Fibroblast of skin of right biceps (primary cell): ENCODE data around the gene BPIFA2.
"Not testable (repeated sequence)": the region's sequence is repeated elsewhere in the genome, so short reads cannot be mapped to it uniquely, and the experiment has no call there.

Experiments used
- DNase-seq: peaks from one replicate; pipeline ENCODE4 v3.0.0-alpha.2; 2013

BPIFA2 gene, protein sequence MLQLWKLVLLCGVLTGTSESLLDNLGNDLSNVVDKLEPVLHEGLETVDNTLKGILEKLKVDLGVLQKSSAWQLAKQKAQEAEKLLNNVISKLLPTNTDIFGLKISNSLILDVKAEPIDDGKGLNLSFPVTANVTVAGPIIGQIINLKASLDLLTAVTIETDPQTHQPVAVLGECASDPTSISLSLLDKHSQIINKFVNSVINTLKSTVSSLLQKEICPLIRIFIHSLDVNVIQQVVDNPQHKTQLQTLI

GRCh38 chr20:33167859-33168258, at the start of gene BPIFA2:
TSS of gene BPIFA2 (plus strand) at chr20:33168159. CDS start at chr20:33169146, 987 bp downstream.
- no peak for DNase-seq

DNA sequence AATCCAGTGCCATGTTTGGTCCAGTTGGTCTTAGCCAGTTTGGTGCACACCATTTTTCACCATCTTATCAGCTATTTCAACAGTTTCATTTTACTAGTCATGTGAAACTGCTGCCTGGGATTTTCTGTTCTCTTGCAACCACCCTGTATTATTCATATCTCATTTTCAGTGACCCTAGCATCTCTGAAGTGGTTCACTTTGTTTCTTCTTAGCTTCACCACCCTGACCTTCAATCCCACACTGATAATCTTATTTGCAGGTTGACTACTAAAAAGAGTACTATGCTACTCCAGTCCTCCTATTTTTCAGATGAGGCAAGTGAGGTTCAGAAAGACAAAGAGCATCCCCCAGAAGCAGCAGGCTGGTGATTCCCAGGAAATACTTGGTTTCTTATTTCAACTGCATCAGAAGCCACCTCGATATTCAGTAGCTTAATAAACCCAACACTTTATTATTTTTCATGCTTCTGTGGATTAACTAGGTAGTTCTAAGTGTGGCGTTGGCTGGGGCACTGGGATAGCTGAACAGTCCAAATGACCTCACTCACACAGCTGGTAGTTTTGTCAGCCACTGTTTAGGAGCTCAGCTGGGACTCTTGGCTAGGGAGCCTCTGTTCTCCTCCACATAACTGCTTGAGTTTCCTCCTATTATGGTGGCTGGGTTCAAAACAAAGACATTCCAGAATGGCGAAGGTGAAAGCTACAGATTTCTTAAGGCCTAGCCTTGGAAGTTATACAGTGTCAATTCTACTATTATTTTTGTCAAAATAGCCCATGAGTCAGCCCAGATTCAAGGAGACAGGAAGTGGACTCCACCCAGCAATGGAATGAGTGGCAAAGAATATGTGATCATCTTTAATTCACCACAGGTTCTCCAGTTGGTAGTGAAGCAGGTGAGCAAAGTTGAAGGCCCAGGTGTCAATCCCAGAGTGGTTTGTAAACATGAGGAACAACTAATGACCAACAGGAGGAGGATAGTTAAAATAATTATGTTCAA, 47.9 kb upstream of the BPIFA2 start:
- no peak for DNase-seq

- no peak for DNase-seq
These were observed 47.0 kb upstream of the BPIFA2 start for GRCh38 chr20:33120934-33121333.

DNA sequence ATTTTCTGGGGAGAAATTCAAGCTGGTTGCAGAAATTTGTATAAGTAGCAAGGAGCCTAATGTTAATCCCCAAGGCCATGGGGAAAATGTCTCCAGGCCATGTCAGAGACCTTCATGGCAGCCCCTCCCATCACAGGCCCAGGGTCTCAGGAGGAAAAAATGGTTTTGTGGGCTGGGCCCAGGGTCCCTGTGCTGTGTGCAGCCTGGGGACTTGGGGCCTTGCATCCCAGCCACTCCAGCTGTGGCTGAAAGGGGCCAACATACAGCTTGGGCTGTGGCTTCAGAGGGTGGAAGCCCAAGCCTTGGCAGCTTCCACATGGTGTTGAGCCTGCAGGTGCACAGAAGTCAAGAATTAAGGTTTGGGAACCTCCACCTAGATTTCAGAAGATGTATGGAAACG, 45.7 kb upstream of the BPIFA2 start:
- DNase-seq: not testable (repeated sequence)

- DNase-seq: no peak
These were observed 43.7 kb upstream of the BPIFA2 start for GRCh38 chr20:33124261-33124660.

DNA sequence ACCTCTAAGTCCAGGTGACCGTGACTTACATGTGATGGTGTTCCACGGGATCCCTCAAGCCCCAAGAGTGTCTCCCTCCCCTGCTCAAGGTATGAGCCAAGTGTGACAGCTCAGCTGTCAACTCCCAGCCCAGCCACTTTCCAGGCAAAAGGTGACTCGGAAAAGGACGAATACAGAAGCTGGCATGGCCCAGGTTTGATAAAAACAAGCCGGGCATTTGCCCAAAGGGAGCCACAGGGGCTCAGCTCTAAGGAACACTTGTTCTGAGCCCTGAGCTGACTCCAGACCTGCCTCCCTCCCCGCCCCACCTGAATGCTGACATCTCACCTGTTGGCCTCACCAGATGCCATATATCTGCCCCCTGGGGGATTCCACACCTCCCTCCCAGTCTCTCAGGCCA, 43.0 kb upstream of the BPIFA2 start:
- DNase-seq: no peak

DNA sequence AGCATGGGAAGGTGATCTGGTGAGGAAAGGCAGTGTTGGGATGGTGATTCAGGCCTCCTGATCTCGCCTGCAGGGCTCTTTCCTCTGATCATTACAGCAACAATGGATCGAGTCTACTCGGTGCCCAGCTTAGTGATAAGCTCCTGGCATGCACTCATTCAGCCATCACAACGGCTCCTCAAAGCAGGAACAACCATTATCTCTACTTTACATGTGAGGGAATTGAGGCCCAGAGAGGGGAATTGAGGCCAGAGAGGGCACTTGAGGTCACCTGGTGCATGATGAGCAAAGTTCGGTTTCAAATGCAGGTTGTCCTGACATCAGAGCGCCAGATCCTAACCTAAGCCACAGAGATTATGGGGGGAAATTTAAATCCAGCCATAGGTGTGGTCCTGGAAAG, 42.0 kb upstream of the BPIFA2 start:
- no peak for DNase-seq

DNA sequence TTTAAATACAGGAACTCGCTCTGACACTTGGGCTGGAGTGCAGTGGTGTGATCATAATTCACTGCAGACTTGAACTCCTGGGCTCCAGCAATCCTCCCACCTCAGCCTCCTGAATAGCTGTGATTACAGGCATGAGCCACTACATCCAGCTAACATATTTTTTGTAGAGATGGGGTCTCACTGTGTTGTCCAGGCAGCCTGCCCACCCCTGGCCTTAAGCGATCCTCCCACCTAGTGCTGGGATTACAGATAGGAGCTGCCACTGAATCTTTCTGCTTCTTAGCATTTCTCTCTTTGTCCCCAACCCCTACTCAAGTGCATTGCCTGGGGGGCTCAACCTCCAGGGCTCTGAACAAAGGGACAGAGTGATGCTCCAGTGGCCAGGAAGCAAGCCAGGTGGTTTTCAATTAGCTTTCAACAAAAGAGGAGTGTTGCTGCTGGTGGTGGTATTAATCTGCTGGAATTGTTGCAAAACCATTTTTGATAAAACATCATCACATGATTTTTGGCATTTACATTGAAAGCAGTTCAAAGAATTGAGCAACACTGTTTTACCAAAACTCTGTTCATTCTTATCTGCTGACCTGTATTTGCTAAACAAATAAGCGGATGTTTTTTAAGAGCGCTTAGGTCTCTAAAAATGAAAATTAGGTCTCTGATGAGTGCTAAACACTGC, 40.4 kb upstream of the BPIFA2 start:
- no peak for DNase-seq

DNA sequence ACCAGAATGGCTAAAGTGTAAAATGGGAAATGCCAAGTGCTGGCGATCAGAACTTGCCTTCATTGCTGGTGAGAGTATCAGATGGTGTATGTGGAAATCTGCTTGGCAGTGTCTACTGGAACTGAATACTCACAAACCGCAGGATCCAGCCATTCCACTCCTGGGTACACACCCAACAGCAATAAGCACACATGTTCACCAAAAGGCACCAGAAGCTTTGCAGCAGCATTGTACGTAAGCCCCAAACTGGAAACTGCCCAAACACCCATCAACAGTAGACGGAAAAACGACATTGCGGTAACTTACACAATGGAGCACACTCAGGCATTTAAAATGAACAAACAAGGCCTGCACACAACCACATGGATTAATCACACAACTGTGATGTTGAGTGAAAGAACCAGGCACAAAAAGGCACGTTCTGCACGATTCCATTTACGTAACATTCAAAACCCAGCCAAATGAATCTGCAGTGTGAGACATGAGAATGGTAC, 37.3 kb upstream of the BPIFA2 start:
- DNase-seq: peak; percentile 87

DNA sequence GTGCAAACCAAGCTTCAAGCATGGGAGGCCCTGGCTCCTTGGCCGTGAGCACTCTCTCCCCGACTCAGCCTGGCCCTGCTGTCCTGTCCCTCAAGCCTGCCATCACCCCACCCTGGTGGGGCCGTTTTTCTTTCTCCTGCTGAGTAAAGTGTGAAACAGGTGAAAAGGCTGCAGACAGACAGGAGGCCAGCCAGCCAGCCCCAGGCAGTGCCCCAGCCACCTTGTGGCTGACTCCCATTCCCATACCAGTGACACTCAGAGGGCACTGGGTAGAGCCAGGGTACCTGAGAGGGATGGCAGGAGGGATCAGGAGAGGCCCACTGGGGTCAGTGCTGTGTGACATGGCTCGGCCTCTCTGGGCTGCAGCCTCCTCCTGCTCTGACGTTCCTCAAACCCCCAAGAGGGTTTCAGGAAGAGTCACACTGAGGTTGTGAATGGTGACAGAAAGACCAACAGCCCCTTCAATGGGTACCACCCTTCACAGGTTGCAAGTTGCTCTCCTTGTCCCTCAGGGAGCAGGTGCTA, 35.9 kb upstream of the BPIFA2 start:
- no peak for DNase-seq

GRCh38 chr20:33132513-33133372, 35.2 kb upstream of the BPIFA2 start:
- peak; percentile 47 for DNase-seq

DNA sequence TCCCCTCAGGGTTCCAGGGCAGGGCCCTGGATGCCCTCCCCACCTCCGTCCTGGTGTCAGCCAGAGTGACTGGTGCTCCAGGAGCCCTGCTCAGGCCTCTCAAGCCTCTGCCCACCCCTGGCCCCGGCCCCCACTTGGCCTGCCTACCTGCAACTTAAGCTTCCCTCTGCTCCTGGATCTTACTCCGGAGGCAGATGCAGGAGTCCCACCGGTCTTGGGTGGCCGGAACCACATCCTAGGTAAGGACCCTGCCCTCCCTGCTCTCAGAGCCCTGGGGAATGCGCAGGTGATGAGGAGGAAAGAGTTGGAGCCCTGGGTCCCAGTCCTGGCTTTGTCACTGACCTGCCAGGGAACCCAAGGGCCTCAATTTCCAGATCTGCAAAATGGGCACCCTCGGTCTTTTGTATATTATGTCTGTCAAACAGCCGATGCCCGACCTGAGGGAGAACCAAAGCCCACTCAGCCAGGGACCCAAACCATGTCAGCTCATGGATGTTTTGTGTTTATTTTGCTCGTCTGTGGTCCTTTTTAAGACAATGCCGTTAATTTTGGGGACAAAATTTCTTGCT, 34.5 kb upstream of the BPIFA2 start:
- no peak for DNase-seq

DNA sequence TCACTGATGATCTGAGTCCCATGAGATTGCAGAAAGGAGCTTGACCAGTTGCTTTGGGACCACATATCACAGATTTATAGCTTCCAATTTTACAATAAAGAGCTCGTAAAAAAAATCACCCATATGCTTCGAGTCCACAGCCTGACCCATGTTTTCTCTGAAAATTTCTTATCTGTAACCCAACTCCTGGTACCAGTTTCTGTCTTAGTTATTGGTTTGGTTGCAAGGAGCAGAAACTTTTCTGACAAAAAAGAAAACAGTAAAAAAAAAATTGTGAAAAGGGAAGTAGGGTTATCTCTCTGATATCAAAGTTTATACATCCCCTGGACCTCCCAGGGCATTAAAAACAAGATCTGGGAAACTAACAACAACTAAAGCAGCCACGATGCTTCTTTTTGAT, 30.8 kb upstream of the BPIFA2 start:
- no peak for DNase-seq

- no peak for DNase-seq
These were observed 28.5 kb upstream of the BPIFA2 start for GRCh38 chr20:33139467-33139866.

- no peak for DNase-seq
These were observed 22.4 kb upstream of the BPIFA2 start for GRCh38 chr20:33145521-33145920.

GRCh38 chr20:33147299-33147698, 20.7 kb upstream of the BPIFA2 start:
- DNase-seq: no peak

DNA sequence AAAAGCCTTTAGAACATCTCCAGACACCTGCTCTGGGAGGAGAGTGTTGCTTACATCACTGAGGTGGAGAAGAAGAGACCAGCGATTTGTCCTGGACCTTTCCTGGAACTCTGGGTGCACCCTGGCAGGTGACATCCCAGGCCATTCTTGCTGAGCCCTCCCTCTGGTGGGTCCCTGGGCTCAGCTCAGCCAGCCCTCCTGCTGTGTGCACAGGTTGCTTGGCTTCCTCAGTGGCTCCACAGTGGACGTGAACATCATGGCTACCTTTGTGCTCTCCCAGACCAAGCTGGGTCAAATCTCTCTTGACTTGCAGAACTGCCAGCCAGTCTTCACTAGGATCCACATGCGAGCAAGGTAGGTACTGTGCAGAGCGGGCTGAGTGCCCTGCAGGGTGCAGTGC, 19.9 kb upstream of the BPIFA2 start:
- no peak for DNase-seq

DNA sequence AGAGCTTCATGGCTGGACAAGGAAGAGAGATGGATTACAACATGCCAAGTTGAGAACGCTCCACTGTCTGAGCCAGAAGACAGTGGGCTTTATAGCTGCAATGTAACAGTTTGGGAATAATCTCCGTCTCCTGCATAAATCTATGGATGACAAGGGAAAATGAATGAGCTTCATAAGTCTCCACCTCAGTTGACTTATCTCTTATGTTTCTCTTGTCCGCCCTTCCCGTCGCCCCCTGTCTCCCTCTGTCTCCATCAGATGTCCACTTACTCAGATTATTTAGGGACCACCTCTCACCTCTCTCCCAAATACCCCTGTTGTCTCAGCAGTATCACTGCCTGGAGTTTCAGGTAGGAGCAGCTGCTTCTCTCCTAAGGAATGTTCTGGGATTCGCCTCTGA, 13.7 kb upstream of the BPIFA2 start:
- DNase-seq: no peak

GRCh38 chr20:33158637-33159385, 9.1 kb upstream of the BPIFA2 start:
- no peak for DNase-seq

GRCh38 chr20:33159713-33160112, 8.2 kb upstream of the BPIFA2 start:
- DNase-seq: no peak

DNA sequence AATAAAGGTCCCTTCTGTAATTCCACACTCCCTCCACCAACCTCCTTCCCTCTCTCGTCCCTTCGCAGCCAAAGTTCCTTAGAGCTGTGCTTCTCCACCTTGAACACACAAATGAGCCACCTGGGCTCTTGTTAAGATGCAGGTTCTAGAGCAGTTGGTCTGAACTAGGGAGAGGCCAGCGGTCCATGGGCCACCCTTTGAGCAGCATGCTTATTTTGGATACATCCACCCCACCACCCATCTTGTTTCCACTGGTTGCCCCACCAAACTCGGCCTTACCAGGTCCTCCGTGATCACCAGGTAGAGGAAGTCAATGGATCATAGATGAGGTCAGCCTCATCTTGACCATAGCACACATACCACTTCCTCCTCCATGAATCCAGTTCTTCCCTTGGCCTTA, 7.3 kb upstream of the BPIFA2 start:
- DNase-seq: no peak
